SK-N-SH (cell line): ENCODE measurements around the gene PRLH. TPM values are rescaled to one million over a fixed set of nuclear protein-coding genes. Genes with fewer than 3 reads are reported as not detected.

Source experiments
- EZH2phosphoT487 ChIP-seq: fragments of 200-600 bp; sonication (generic); IDR thresholded peaks from 2 replicates; pipeline ENCODE4 v1.6.1; 2017; ENCODE audit warnings: low read depth, mixed run types, mild to moderate bottlenecking, antibody characterized with exemption, moderate library complexity, borderline replicate concordance
- FOSL2 ChIP-seq: IDR thresholded peaks from 2 replicates; pipeline ENCODE4 v1.4.0; 2012; ENCODE audit warnings: low read depth, mild to moderate bottlenecking, moderate library complexity, borderline replicate concordance
- FOXJ3 ChIP-seq: sonication (generic); formaldehyde crosslinking; IDR thresholded peaks from 2 replicates; pipeline ENCODE4 v1.5.1; 2020; ENCODE audit warnings: mild to moderate bottlenecking, missing genetic modification reagents
- FOXM1 ChIP-seq: IDR thresholded peaks from 2 replicates; pipeline ENCODE4 v1.4.0; 2012; ENCODE audit warnings: low read depth, mild to moderate bottlenecking
- GATA2 ChIP-seq: sonication (generic); formaldehyde crosslinking; IDR thresholded peaks from 2 replicates; pipeline ENCODE4 v1.5.0; 2020; ENCODE audit warnings: mild to moderate bottlenecking, missing genetic modification reagents
- IRF3 ChIP-seq: fragments of 150-350 bp; IDR thresholded peaks from 2 replicates; pipeline ENCODE4 v1.6.1; 2016; ENCODE audit warnings: mild to moderate bottlenecking, low read depth, low read length
- MEF2A ChIP-seq: IDR thresholded peaks from 2 replicates; pipeline ENCODE4 v1.4.0; 2012; ENCODE audit warnings: low read depth, borderline replicate concordance
- NRF1 ChIP-seq: IDR thresholded peaks from 2 replicates; pipeline ENCODE4 v1.6.1; 2012; ENCODE audit warnings: low read depth, mild to moderate bottlenecking, low read length
- POLR2AphosphoS5 ChIP-seq: IDR thresholded peaks from 2 replicates; pipeline ENCODE4 v1.6.1; 2012; ENCODE audit warnings: low read depth, low read length
- RAD21 ChIP-seq: IDR thresholded peaks from 2 replicates; pipeline ENCODE4 v1.6.1; 2012; ENCODE audit warnings: mild to moderate bottlenecking, low read length
- REST ChIP-seq: IDR thresholded peaks from 2 replicates; pipeline ENCODE4 v1.6.1; 2012; ENCODE audit warnings: mild to moderate bottlenecking, low read depth, low read length, moderate library complexity
- RFX5 ChIP-seq: IDR thresholded peaks from 2 replicates; pipeline ENCODE4 v1.6.1; 2012; ENCODE audit warnings: mild to moderate bottlenecking, improper control_type of control experiment, low read length
- USF2 ChIP-seq: fragments of 150-350 bp; IDR thresholded peaks from 2 replicates; pipeline ENCODE4 v1.6.1; 2017; ENCODE audit warnings: antibody characterized with exemption, low read length, low read depth, borderline replicate concordance
- ZBTB33 ChIP-seq: IDR thresholded peaks from 2 replicates; pipeline ENCODE4 v1.4.0; 2012; ENCODE audit warnings: low read depth, borderline replicate concordance
- polyA plus RNA-seq, 3 experiments: library from polyadenylated mRNA; depleted of rRNA; stranded (reverse); fragments of >200 nt; gene quantifications; 2 replicates each; pipeline ENCODE4 v1.2.3, GENCODE V29; 2012

The PRLH gene
- polyA plus RNA-seq, 1 of the 3 experiments (the other 2 are of a cell fraction): not detected

- no peak for TF ChIP-seq EZH2phosphoT487
- no peak for TF ChIP-seq FOSL2
- TF ChIP-seq GATA2 (CRISPR knock-in tag): no peak
- TF ChIP-seq FOXJ3 (CRISPR knock-in tag): no peak
- TF ChIP-seq MEF2A: no peak
- no peak for TF ChIP-seq REST
- TF ChIP-seq POLR2AphosphoS5: no peak
- no peak for TF ChIP-seq IRF3
- TF ChIP-seq RFX5: no peak
- TF ChIP-seq RAD21: peak; percentile 77
- no peak for TF ChIP-seq ZBTB33
- TF ChIP-seq USF2: 0 out of 2 replicates have a peak, but pooled peaks have one; percentile 15
- no peak for TF ChIP-seq FOXM1
- TF ChIP-seq NRF1: no peak
- TF ChIP-seq, all 33 proteins: peak for 4
Measured at GRCh38 chr2:237581751-237582746, 15.7 kb downstream of the PRLH start (continued).
